Fibroblast of lung (primary cell): Measurements from ENCODE around the gene OFD1. TPM values are rescaled to one million over a fixed set of nuclear protein-coding genes. Genes with fewer than 3 reads are reported as not detected.

ENCODE experiments used
- DNase-seq, 2 donors: peaks; one replicate each; pipeline versions ENCODE4 v3.0.0 to v3.0.0-alpha.2; 2010; ENCODE audit warnings: low read depth in 2 of 2
- H2AFZ ChIP-seq: 2 replicates; pipeline ENCODE4 v1.5.1; 2012; ENCODE audit warnings: low read length, control low read depth, inconsistent platforms
- H3K27ac ChIP-seq: 2 replicates; pipeline ENCODE4 v1.5.1; 2011; ENCODE audit warnings: low read length, control low read depth; ENCODE audit not compliant: insufficient read depth
- H3K27me3 ChIP-seq: 2 replicates; pipeline ENCODE4 v1.5.1; 2011; ENCODE audit warnings: mild to moderate bottlenecking, low read length; ENCODE audit not compliant: control insufficient read depth, insufficient read depth
- H3K36me3 ChIP-seq: 2 replicates; pipeline ENCODE4 v1.5.1; 2011; ENCODE audit warnings: low read length; ENCODE audit not compliant: control insufficient read depth, insufficient read depth
- H3K4me1 ChIP-seq: 2 replicates; pipeline ENCODE4 v1.5.1; 2011; ENCODE audit warnings: low read length; ENCODE audit not compliant: control insufficient read depth, insufficient read depth; ENCODE audit errors: extremely low read depth
- H3K4me2 ChIP-seq: 2 replicates; pipeline ENCODE4 v1.5.1; 2011; ENCODE audit warnings: low read length, control low read depth; ENCODE audit not compliant: insufficient read depth; ENCODE audit errors: extremely low read depth
- H3K4me3 ChIP-seq, 4 experiments: fragments of 200-600 bp in 1 of 4; sonication (generic) in 1 of 4; replicated peaks in 1 of 4; 2 replicates each; pipeline ENCODE4 v1.5.1; 2011 to 2016; ENCODE audit warnings: low read length in 4 of 4, low read depth in 3 of 4, mild to moderate bottlenecking in 3 of 4, control low read depth in 2 of 4, inconsistent platforms in 1 of 4, mixed read lengths in 1 of 4; ENCODE audit not compliant: insufficient read depth in 1 of 4; ENCODE audit errors: control extremely low read depth in 1 of 4
- H3K79me2 ChIP-seq: 2 replicates; pipeline ENCODE4 v1.5.1; 2012; ENCODE audit warnings: mild to moderate bottlenecking, low read length, inconsistent platforms; ENCODE audit not compliant: control insufficient read depth, insufficient read depth
- H3K9ac ChIP-seq: 2 replicates; pipeline ENCODE4 v1.5.1; 2011; ENCODE audit warnings: mild to moderate bottlenecking, low read length, control low read depth; ENCODE audit not compliant: insufficient read depth
- H3K9me3 ChIP-seq: 2 replicates; pipeline ENCODE4 v1.5.1; 2012; ENCODE audit warnings: low read depth, low read length; ENCODE audit not compliant: control insufficient read depth, insufficient read depth
- H4K20me1 ChIP-seq: 2 replicates; pipeline ENCODE4 v1.5.1; 2011; ENCODE audit warnings: low read length; ENCODE audit not compliant: control insufficient read depth, insufficient read depth; ENCODE audit errors: extremely low read depth
- CTCF ChIP-seq, 2 donors: IDR thresholded peaks in 1 of 2; conservative IDR thresholded peaks in 1 of 2; 1 replicate in 1 of 2; 2 replicates in 1 of 2; pipeline ENCODE4 v1.5.1; 2011 to 2012; ENCODE audit warnings: low read length in 2 of 2, control low read depth in 1 of 2, inconsistent platforms in 1 of 2, low read depth in 1 of 2, mild to moderate bottlenecking in 1 of 2
- EZH2 ChIP-seq: IDR thresholded peaks from 2 replicates; pipeline ENCODE4 v1.5.1; 2012; ENCODE audit warnings: low read length, control low read depth, mild to moderate bottlenecking; ENCODE audit errors: missing control alignments
- polyA plus RNA-seq, 2 donors: library from polyadenylated mRNA; depleted of rRNA in 1 of 2; stranded (reverse) in 1 of 2; unstranded in 1 of 2; fragments of >200 nt; gene quantifications; 2 replicates each; pipeline ENCODE4 v1.2.1, GENCODE V29; 2011 to 2012; ENCODE audit warnings: missing spikeins in 1 of 2
- total RNA-seq: library from RNA; depleted of rRNA; stranded (reverse); fragments of >200 nt; gene quantifications from 2 replicates; pipeline ENCODE4 v1.2.1, GENCODE V29; 2014

Gene OFD1
- total and polyA plus RNA-seq, 2 donors (not counting 1 experiment from before 2014, with no cell fraction given) = 7.6 to 15.5 TPM

- TF ChIP-seq EZH2 (no peak), CTCF (conservative IDR thresholded peaks at IDR 0.05 in 1 of 2, IDR thresholded peaks at IDR 0.05 in 1 of 2; ENCODE audit: low read depth in 1 of 2, low read length in 2 of 2) (no peak)
- no peak overlapping the region for H2AFZ ChIP-seq
- H3K9me3 ChIP-seq = no peaks in the 10 kb centered on the region
- H3K27me3 ChIP-seq = no peaks in the 10 kb centered on the region
- no peaks in the 10 kb centered on the region for H3K36me3 ChIP-seq
- H3K4me1 ChIP-seq = no peaks in the 10 kb centered on the region
- H4K20me1 ChIP-seq = no peaks in the 10 kb centered on the region
- no peak overlapping the region for H3K4me3 ChIP-seq
- no peak overlapping the region for H3K4me2 ChIP-seq
- DNase-seq = no peak
- no peak overlapping the region for H3K27ac ChIP-seq
- H3K9ac ChIP-seq = no peak overlapping the region
- no peaks in the 10 kb centered on the region for H3K79me2 ChIP-seq
Measured at GRCh38 chrX:13816176-13816575, 81.6 kb downstream of the OFD1 start.

GRCh38 chrX:13816643-13817627 lies 82.4 kb downstream of the OFD1 start, which contains the start of gene GPM6B:
Gene GPM6B (minus strand): TSS chrX:13817093. CDS start chrX:13816904, 189 bp downstream.
- H3K36me3 ChIP-seq = no peaks in the 10 kb centered on the region
- no peaks in the 10 kb centered on the region for H3K4me1 ChIP-seq
- H3K27ac ChIP-seq = no peak within 1 kb of the TSS
- no peaks in the 10 kb centered on the region for H3K9me3 ChIP-seq
- H3K79me2 ChIP-seq = no peaks in the 10 kb centered on the region
- TF ChIP-seq CTCF (conservative IDR thresholded peaks at IDR 0.05 in 1 of 2, IDR thresholded peaks at IDR 0.05 in 1 of 2; ENCODE audit: low read depth in 1 of 2, low read length in 2 of 2) (no peak), EZH2 (no peak)
- no peak for DNase-seq
- H3K9ac ChIP-seq = no peak within 1 kb of the TSS
- H3K4me2 ChIP-seq = no peak within 1 kb of the TSS
- peak within 1 kb of the TSS in 1 of 4 experiments; percentile 25 for H3K4me3 ChIP-seq
- no peaks in the 10 kb centered on the region for H3K27me3 ChIP-seq
- H4K20me1 ChIP-seq = no peaks in the 10 kb centered on the region
- no peak within 1 kb of the TSS for H2AFZ ChIP-seq

Other genes with a start within 250 kb of the OFD1 start
- 0.17 and 2.1 TPM in 2 replicates for gene EGFL6, start 165.1 kb upstream of the OFD1 start, total RNA-seq
- gene EGFL6, start 165.1 kb upstream of the OFD1 start, polyA plus RNA-seq = 0.32 and 0.71 TPM in 2 replicates
- 4.6 and 7.3 TPM in 2 replicates for gene TCEANC, start 81.6 kb upstream of the OFD1 start, total RNA-seq
- gene TCEANC, start 81.6 kb upstream of the OFD1 start, polyA plus RNA-seq = 1.6 and 2.3 TPM in 2 replicates
- gene RAB9A, start 45.6 kb upstream of the OFD1 start, total RNA-seq = 30.3 and 40.3 TPM in 2 replicates
- gene RAB9A, start 45.6 kb upstream of the OFD1 start, polyA plus RNA-seq = 43.1 and 44.2 TPM in 2 replicates
- 13.9 and 22.0 TPM in 2 replicates for gene TRAPPC2, start 128 bp upstream of the OFD1 start, total RNA-seq
- 16.0 TPM in 2 replicates for gene TRAPPC2, start 128 bp upstream of the OFD1 start, polyA plus RNA-seq
- 0.99 and 1.0 TPM in 2 replicates for gene GPM6B, start 82.3 kb downstream of the OFD1 start, total RNA-seq
- 5.2 TPM in 2 replicates for gene GPM6B, start 82.3 kb downstream of the OFD1 start, polyA plus RNA-seq